GM19023 (cell line): ENCODE data around the gene COBL.

Source experiments
- ATAC-seq: cut with Tn5 transposase; IDR thresholded peaks from one replicate; pipeline ENCODE4 v1.9.1; 2021; ENCODE audit warnings: mild to moderate bottlenecking, moderate library complexity; ENCODE audit not compliant: unreplicated experiment

Gene COBL

GRCh38 chr7:51029701-51030191 is 286.9 kb downstream of the COBL start:
- ATAC-seq: no peak

GRCh38 chr7:51029131-51029530 is 287.5 kb downstream of the COBL start:
- no peak for ATAC-seq

- ATAC-seq: no peak
Measured at GRCh38 chr7:51027935-51028830, 288.4 kb downstream of the COBL start.

GRCh38 chr7:51027106-51027934 is 289.3 kb downstream of the COBL start:
- no peak for ATAC-seq

GRCh38 chr7:51026341-51026740 is 290.3 kb downstream of the COBL start:
- ATAC-seq: no peak

GRCh38 chr7:51025668-51026067 is 290.9 kb downstream of the COBL start:
- no peak for ATAC-seq

GRCh38 chr7:51024867-51025266 is 291.7 kb downstream of the COBL start:
- ATAC-seq: no peak

GRCh38 chr7:51023547-51023946 is 293.1 kb downstream of the COBL start:
- no peak for ATAC-seq

GRCh38 chr7:51022821-51023220 is 293.8 kb downstream of the COBL start:
- ATAC-seq: no peak

GRCh38 chr7:51021906-51022570 is 294.6 kb downstream of the COBL start:
- no peak for ATAC-seq

- ATAC-seq: no peak
Measured at GRCh38 chr7:51020944-51021343, 295.7 kb downstream of the COBL start.

GRCh38 chr7:51019891-51020870 is 296.4 kb downstream of the COBL start:
- no peak for ATAC-seq

GRCh38 chr7:51019191-51019844 is 297.3 kb downstream of the COBL start:
- no peak for ATAC-seq

GRCh38 chr7:51017576-51018535 is 298.8 kb downstream of the COBL start:
- ATAC-seq: no peak

GRCh38 chr7:51016546-51016945 is 300.1 kb downstream of the COBL start:
- no peak for ATAC-seq

GRCh38 chr7:51015581-51015980 is 301.0 kb downstream of the COBL start:
- no peak for ATAC-seq

- no peak for ATAC-seq
Measured at GRCh38 chr7:51014811-51015210, 301.8 kb downstream of the COBL start.

GRCh38 chr7:51013861-51014511 is 302.6 kb downstream of the COBL start:
- no peak for ATAC-seq
